ENCODE results near the gene STXBP2.
"Not testable (repeated sequence)": the region's sequence is repeated elsewhere in the genome, so short reads cannot be mapped to it uniquely, and the experiment has no call there.

Gene STXBP2

GRCh38 chr19:7631577-7631976 lies 5.3 kb upstream of the STXBP2 start:
- no peak for DNase-seq (ENCODE audit: extremely low spot score, insufficient read length, low read depth)
- no peak for FAIRE-seq

GRCh38 chr19:7632340-7633203 lies 4.3 kb upstream of the STXBP2 start:
- DNase-seq (ENCODE audit: extremely low spot score, insufficient read length, low read depth), result no peak
- no peak for FAIRE-seq

DNA sequence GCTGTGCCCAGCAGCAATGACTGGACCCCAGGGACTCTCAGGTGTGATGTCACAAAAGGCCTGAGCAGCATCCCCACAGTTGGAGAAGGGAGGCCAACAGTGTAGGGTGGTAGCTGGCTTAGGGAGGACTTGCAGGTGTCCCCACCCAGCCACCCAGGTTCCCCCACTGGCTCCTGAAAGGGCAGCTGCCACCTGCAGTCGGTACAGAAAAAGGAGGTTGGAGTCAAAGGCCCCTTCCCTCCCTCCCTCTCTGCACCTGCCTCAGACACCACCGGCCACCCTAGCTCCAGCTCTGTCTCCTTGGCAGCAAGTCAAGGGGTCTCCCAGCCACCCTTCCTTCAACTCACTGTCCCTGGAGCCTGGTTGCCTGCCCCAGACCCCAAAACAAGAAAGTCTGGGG lies 3.2 kb upstream of the STXBP2 start, which contains the start of gene PCP2:
Gene PCP2, minus strand, starts transcription at position 22 of the 400 bp plus-strand sequence. CDS start 262 bp downstream, outside the sequence.
- FAIRE-seq (no peak), DNase-seq (ENCODE audit: extremely low spot score, insufficient read length, low read depth) (no peak)

- no peak for DNase-seq (ENCODE audit: extremely low spot score, insufficient read length, low read depth)
- FAIRE-seq, result no peak
These were observed 1.2 kb upstream of the STXBP2 start for GRCh38 chr19:7635670-7636069.

DNA sequence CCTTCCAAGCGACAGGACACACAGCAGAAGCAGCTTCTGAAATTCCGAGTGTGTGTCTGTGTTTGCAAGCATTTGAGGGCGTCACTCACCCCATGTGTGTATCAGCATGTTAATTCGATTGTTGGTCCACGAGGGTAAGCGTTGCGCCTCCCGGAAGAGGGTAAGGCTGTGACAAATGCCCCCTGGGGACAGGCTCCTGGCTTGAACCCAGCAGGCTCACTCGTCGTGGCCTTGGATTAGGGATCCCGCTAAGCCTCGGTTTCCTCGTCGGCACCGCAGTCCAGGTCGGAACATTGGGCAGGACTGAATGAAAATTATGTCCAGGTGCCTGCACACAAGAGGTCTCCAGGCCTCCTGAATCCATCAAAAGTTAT lies 606 bp upstream of the STXBP2 start:
- FAIRE-seq (no peak), DNase-seq (ENCODE audit: extremely low spot score, insufficient read length, low read depth) (no peak)

DNA sequence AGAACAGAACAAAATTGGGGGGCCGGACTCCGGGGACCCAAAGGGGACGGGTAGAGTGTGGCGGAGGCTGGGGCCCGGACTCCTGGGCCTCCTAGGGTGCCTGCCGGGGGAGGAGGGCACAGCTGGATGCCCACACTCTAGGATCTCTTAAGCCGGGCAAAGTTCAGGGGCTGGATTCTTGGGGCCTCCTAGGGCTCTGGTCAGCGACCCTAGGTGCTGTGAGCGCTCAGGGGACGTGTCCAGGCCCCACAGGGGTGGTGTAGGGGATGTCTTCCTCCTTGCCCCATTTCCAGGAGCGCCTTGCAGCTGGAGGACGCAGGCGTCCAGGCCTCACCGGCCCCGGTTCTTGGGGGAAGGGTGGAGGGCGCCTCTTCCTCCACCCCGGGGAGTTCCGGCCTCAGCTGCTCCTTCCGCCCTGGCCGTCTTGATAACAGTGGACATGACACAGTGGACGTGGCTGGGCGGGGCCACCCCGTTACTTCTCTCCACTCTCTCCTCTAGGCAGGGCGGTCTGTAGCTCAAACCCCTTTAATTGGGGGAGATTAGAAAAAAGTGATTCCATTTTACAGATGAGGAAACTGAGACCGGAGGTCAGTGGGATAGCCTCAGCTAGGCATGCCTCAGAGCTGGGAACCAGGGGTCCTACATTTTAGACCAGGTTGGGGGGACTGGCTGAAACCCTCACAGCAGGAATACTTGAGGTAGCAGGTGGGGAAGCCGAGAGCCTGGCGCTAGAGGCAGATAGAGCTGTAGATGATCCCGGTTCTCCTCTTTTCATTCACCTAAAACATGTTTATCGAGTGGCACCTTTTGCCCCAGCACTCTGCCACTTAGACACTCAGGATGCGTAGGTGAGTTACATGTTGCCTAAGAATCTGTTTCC lies 705 bp downstream of the STXBP2 start:
- FAIRE-seq, result no peak

GRCh38 chr19:7638802-7639465 lies 2.0 kb downstream of the STXBP2 start:
- no peak for DNase-seq (ENCODE audit: extremely low spot score, insufficient read length, low read depth)
- no peak for FAIRE-seq

More for the DNA sequence above, 705 bp downstream of the STXBP2 start:
- DNase-seq (ENCODE audit: extremely low spot score, insufficient read length, low read depth), result no peak

DNA sequence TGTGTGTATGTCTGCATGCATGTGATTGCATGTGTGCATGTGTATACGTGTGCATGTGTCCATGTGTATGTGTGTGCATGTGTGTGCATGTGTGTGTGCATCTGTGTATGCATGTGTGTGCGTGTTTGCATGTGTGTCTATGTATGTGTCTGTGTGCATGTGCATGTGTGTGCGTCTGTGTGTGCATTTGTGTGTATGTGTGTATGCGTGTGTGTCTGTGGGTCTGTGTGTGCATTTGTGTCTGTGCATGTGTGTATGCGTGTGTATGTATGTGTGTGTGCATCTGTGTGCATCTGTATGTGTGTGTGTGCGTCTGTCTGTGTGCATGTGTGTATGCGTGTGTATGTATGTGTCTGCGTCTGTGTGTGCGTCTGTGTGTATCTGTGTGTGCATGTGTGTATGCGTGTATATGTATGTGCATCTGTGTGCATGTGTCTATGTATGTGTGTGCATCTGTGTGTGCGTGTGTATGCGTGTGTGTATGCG lies 3.0 kb downstream of the STXBP2 start:
- DNase-seq (ENCODE audit: extremely low spot score, insufficient read length, low read depth) (no peak), FAIRE-seq (no peak)

GRCh38 chr19:7640803-7641202 lies 3.9 kb downstream of the STXBP2 start:
- FAIRE-seq (no peak), DNase-seq (ENCODE audit: extremely low spot score, insufficient read length, low read depth) (no peak)

DNA sequence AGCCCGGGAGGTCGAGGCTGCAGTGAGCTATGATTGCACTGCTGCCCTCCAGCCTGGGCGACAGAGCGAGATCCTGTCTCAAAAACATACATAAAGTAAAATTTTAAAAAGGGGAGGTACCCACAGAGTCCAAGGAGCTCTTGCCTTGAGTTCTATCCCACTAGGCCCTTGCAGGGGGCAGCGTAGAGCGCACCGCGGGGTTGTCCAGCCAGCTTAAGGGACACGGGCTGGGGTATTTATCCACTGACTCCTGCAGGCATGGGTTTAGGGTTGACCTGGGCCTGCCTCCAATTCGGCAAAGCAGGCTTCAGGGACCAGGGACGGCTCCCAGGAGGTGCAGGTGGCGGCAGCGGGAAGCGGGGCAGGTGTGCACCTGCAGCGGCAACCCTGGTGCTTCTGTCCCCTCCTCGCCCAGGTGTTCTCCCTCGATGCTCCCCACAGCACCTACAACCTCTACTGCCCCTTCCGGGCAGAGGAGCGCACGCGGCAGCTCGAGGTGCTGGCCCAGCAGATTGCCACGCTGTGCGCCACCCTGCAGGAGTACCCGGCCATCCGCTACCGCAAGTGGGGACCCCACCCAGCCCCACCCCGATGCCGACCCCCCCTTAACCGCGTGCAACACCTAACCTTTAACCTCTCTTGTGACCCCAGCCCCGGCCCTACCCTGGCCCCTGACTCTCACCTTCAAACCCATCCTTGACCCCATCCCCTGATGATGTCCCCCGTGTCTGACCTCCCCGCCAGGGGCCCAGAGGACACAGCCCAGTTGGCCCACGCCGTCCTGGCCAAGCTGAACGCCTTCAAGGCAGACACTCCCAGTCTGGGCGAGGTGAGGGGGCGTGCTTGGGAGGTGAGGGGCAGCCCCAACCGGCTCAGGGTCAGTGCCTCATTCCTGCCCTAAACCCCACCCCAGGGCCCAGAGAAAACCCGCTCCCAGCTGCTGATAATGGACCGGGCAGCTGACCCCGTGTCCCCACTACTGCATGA lies 4.7 kb downstream of the STXBP2 start:
- no peak for FAIRE-seq

GRCh38 chr19:7642295-7643030 lies 5.6 kb downstream of the STXBP2 start:
- no peak for FAIRE-seq
- no peak for DNase-seq (ENCODE audit: extremely low spot score, insufficient read length, low read depth)

More for the DNA sequence above, 4.7 kb downstream of the STXBP2 start:
- DNase-seq (ENCODE audit: extremely low spot score, insufficient read length, low read depth), result no peak

DNA sequence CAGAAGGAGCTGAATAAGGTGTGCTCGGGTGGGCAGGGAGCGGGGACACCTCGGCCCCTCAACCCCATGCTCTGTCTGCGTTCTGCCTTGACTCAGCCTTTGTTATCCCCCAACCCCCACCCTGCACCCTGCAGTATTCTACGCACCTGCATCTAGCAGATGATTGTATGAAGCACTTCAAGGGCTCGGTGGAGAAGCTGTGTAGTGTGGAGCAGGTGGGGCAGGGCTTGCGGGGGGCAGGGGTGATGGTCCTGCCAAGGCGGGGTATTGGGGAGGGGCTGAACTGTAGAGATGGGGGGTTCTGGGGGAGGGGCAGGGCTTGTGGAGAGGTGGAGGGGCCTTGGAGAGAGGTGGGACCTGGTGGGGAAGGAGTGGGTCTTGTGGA lies 6.1 kb downstream of the STXBP2 start:
- FAIRE-seq, result no peak
- no peak for DNase-seq (ENCODE audit: extremely low spot score, insufficient read length, low read depth)

- DNase-seq (ENCODE audit: extremely low spot score, insufficient read length, low read depth), result not testable (repeated sequence)
- FAIRE-seq, result peak; percentile 58
These were observed 7.0 kb downstream of the STXBP2 start for GRCh38 chr19:7643629-7644549.

GRCh38 chr19:7644550-7644877 lies 7.6 kb downstream of the STXBP2 start:
- FAIRE-seq, result no peak
- no peak for DNase-seq (ENCODE audit: extremely low spot score, insufficient read length, low read depth)

- no peak for FAIRE-seq
- DNase-seq (ENCODE audit: extremely low spot score, insufficient read length, low read depth), result no peak
These were observed 8.3 kb downstream of the STXBP2 start for GRCh38 chr19:7645163-7645562.

DNA sequence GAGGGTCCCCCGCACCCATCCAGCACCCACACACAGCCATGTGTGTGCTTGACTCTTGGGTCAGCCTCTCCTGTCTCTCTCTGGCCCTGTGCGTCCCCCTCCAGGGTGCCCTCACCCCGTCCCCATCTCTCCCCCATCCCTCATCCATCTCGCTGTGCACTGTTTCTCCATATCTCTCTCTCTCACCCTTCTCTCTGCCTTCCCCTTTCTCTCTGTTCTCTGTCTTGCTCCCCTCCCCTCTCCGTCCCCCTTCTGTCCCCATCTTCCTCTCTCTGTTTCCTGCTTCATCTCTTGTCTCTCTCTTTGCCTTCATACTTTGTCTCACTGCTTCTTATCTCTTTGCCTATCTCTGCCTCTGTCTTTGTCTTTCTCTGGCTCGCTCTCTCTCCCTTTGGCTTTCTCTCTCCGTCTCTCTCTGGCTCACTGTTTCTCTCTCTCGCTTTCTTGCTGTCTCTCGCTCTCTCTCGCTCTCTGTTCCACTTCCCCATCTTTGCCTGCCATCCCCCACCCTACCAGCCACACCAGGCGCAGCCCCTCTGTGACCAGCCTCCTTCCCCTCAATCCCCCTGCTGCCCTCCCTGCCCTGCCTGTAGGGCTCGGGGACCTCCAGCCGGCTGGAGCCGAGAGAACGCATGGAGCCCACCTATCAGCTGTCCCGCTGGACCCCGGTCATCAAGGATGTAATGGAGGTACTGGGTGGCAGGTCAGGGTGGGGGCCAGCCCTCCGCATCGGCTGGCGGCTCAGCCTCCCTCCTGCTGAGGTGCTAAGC lies 8.9 kb downstream of the STXBP2 start:
- DNase-seq (ENCODE audit: extremely low spot score, insufficient read length, low read depth), result no peak
- no peak for FAIRE-seq

DNA sequence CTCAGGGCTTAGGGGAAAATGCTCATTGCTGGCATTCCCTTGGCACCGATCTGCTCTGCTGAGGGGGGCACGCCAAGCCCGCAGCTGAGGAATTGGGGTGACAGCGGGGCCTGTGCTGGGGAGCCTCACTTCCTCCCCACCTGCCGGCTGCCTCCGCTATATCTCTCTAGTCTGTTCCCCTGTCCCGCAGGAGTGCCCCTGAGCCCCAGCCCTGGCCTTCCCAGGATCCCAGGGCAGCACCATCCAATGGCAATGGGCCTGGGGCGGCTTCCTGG lies 9.5 kb downstream of the STXBP2 start:
- no peak for FAIRE-seq
- DNase-seq (ENCODE audit: extremely low spot score, insufficient read length, low read depth), result no peak

All from GM18507 (cell line).